CD8-positive, alpha-beta memory T cell (primary cell): Measurements from ENCODE around the gene ANO5. TPM values are rescaled to one million over a fixed set of nuclear protein-coding genes. Genes with fewer than 3 reads are reported as not detected.

Source experiments
- CTCF ChIA-PET: fragments of 350-600 bp; sonication (Branson Sonifier 250); formaldehyde crosslinking; loops from one replicate; lab custom pipeline; 2021; ENCODE audit warnings: antibody characterized with exemption; lab: Charles Lee
- POLR2A ChIA-PET: fragments of 350-600 bp; sonication (Branson Sonifier 250); formaldehyde crosslinking; loops from one replicate; lab custom pipeline; 2021; ENCODE audit warnings: antibody characterized with exemption; lab: Charles Lee
- DNase-seq, 5 donors: peaks; one replicate each; pipeline versions ENCODE4 v3.0.0 to v3.0.0-alpha.2; 2020 to 2022; ENCODE audit warnings: mixed read lengths in 1 of 5
- H3K27ac ChIP-seq: one replicate; pipeline ENCODE4 v1.7.0; 2013; ENCODE audit warnings: low read depth, mild to moderate bottlenecking, low read length, moderate library complexity
- H3K27me3 ChIP-seq: 2 replicates; pipeline ENCODE4 v1.7.0; 2013; ENCODE audit warnings: low read length, mild to moderate bottlenecking; ENCODE audit not compliant: insufficient read depth, poor library complexity, severe bottlenecking
- H3K36me3 ChIP-seq: 2 replicates; pipeline ENCODE4 v1.7.0; 2013; ENCODE audit warnings: mild to moderate bottlenecking, low read length, moderate library complexity; ENCODE audit not compliant: insufficient read depth
- H3K4me1 ChIP-seq: 2 replicates; pipeline ENCODE4 v1.7.0; 2013; ENCODE audit warnings: mild to moderate bottlenecking, low read length, moderate library complexity; ENCODE audit not compliant: insufficient read depth
- H3K4me3 ChIP-seq: 2 replicates; pipeline ENCODE4 v1.7.0; 2013; ENCODE audit warnings: mild to moderate bottlenecking, low read length
- H3K9me3 ChIP-seq: 2 replicates; pipeline ENCODE4 v1.7.0; 2013; ENCODE audit warnings: mild to moderate bottlenecking, low read length
- H3K27ac Mint-ChIP-seq, 8 donors: one replicate each; pipeline ENCODE4 v1.8.0; 2020 to 2021; ENCODE audit warnings: mixed read lengths in 8 of 8, mild to moderate bottlenecking in 6 of 8, inconsistent platforms in 3 of 8, moderate library complexity in 3 of 8
- H3K27me3 Mint-ChIP-seq, 2 donors: one replicate each; pipeline ENCODE4 v1.8.0; 2020 to 2021; ENCODE audit warnings: mixed read lengths in 2 of 2, mild to moderate bottlenecking in 1 of 2, moderate library complexity in 1 of 2
- H3K36me3 Mint-ChIP-seq, 3 donors: one replicate each; pipeline ENCODE4 v1.8.0; 2020 to 2021; ENCODE audit warnings: mixed read lengths in 3 of 3, inconsistent platforms in 1 of 3, mild to moderate bottlenecking in 1 of 3
- H3K4me1 Mint-ChIP-seq, 3 donors: one replicate each; pipeline ENCODE4 v1.8.0; 2020 to 2021; ENCODE audit warnings: mixed read lengths in 3 of 3, inconsistent platforms in 1 of 3, mild to moderate bottlenecking in 1 of 3
- H3K4me3 Mint-ChIP-seq, 7 donors: one replicate each; pipeline ENCODE4 v1.8.0; 2020 to 2021; ENCODE audit warnings: mixed read lengths in 7 of 7, mild to moderate bottlenecking in 6 of 7, moderate library complexity in 4 of 7, inconsistent platforms in 2 of 7
- H3K9me3 Mint-ChIP-seq, 5 donors: one replicate each; pipeline ENCODE4 v1.8.0; 2020 to 2022; ENCODE audit warnings: mixed read lengths in 5 of 5, mild to moderate bottlenecking in 3 of 5, moderate library complexity in 2 of 5, inconsistent platforms in 1 of 5
- polyA plus RNA-seq: library from polyadenylated mRNA; unstranded; fragments of 300-500 nt; fragmentation: Illumina TruSeq; gene quantifications from one replicate; pipeline ENCODE4 v1.2.3, GENCODE V29; 2021
- total RNA-seq, 2 experiments: library from RNA; stranded (reverse); gene quantifications; one replicate each; pipeline ENCODE4 v1.2.3, GENCODE V29; 2021

ANO5 gene
- under 1 TPM in 1 of 2 experiments, not detected in 1; 0.04 TPM for total RNA-seq
- not detected for polyA plus RNA-seq

- Mint-ChIP-seq H3K27me3 (peaks cover 8 to 26% of the 10 kb centered on the region in 2 donors), H3K4me3 (peak within 1 kb of the TSS in 3 of 7 donors; percentile 19 to 55 (median 49)), H3K36me3 (no peaks in the 10 kb centered on the region), H3K4me1 (peaks cover 0 to 6% (median 0%) of the 10 kb centered on the region in 3 donors), H3K9me3 (peaks cover 0 to 8% (median 0%) of the 10 kb centered on the region in 5 donors), H3K27ac (no peak within 1 kb of the TSS)
- Histone ChIP-seq H3K27ac (no peak within 1 kb of the TSS), H3K36me3 (no peaks in the 10 kb centered on the region), H3K4me3 (no peak within 1 kb of the TSS), H3K4me1 (no peaks in the 10 kb centered on the region), H3K9me3 (no peaks in the 10 kb centered on the region), H3K27me3 (no peaks in the 10 kb centered on the region)
- POLR2A ChIA-PET, result no interaction called here
- no peak for DNase-seq
- CTCF ChIA-PET, result no interaction called here
These were observed at the start of gene ANO5 for GRCh38 chr11:22192642-22193347. Gene ANO5 (plus strand): TSS chr11:22193085. CDS start chr11:22193493, 408 bp downstream.

GRCh38 chr11:22151649-22152197 lies 41.2 kb upstream of the ANO5 start:
- Histone ChIP-seq H3K4me3 (no peak overlapping the region), H3K27me3 (no peaks in the 10 kb centered on the region), H3K36me3 (no peaks in the 10 kb centered on the region), H3K9me3 (no peaks in the 10 kb centered on the region), H3K4me1 (no peaks in the 10 kb centered on the region), H3K27ac (no peak overlapping the region)
- Mint-ChIP-seq H3K36me3 (no peaks in the 10 kb centered on the region), H3K4me3 (no peak overlapping the region), H3K27me3 (no peaks in the 10 kb centered on the region), H3K27ac (no peak overlapping the region), H3K4me1 (no peaks in the 10 kb centered on the region), H3K9me3 (peaks cover 2 to 15% (median 4%) of the 10 kb centered on the region in 5 donors)
- POLR2A ChIA-PET, result no interaction called here
- no peak for DNase-seq
- CTCF ChIA-PET, result no interaction called here

- Histone ChIP-seq H3K36me3 (no peaks in the 10 kb centered on the region), H3K4me1 (no peaks in the 10 kb centered on the region), H3K4me3 (no peak overlapping the region), H3K9me3 (no peaks in the 10 kb centered on the region), H3K27me3 (no peaks in the 10 kb centered on the region), H3K27ac (no peak overlapping the region)
- DNase-seq, result no peak
- Mint-ChIP-seq H3K36me3 (no peaks in the 10 kb centered on the region), H3K4me3 (no peak overlapping the region), H3K4me1 (no peaks in the 10 kb centered on the region), H3K27me3 (no peaks in the 10 kb centered on the region), H3K27ac (no peak overlapping the region), H3K9me3 (peaks cover 0 to 7% (median 0%) of the 10 kb centered on the region in 5 donors)
- ChIA-PET CTCF (no interaction called here), POLR2A (no interaction called here)
These were observed 35.4 kb upstream of the ANO5 start for GRCh38 chr11:22157531-22157930.

- ChIA-PET CTCF (no interaction called here), POLR2A (no interaction called here)
- no peaks in the 10 kb centered on the region for H3K27me3 Mint-ChIP-seq
- H3K27ac Mint-ChIP-seq, result no peak overlapping the region
- Histone ChIP-seq H3K27me3 (no peaks in the 10 kb centered on the region), H3K9me3 (no peaks in the 10 kb centered on the region), H3K36me3 (no peaks in the 10 kb centered on the region), H3K27ac (no peak overlapping the region), H3K4me3 (no peak overlapping the region), H3K4me1 (no peaks in the 10 kb centered on the region)
- no peaks in the 10 kb centered on the region for H3K4me1 Mint-ChIP-seq
- no peak overlapping the region for H3K4me3 Mint-ChIP-seq
- no peak for DNase-seq
- H3K36me3 Mint-ChIP-seq, result no peaks in the 10 kb centered on the region
- peaks cover 0 to 5% (median 0%) of the 10 kb centered on the region in 5 donors for H3K9me3 Mint-ChIP-seq
These were observed 31.4 kb upstream of the ANO5 start for GRCh38 chr11:22161489-22161888.

GRCh38 chr11:22162756-22163155 lies 30.1 kb upstream of the ANO5 start:
- no peaks in the 10 kb centered on the region for H3K27me3 ChIP-seq
- DNase-seq, result no peak
- H3K9me3 ChIP-seq, result no peaks in the 10 kb centered on the region
- no peaks in the 10 kb centered on the region for H3K4me1 Mint-ChIP-seq
- no peak overlapping the region for H3K27ac Mint-ChIP-seq
- H3K27ac ChIP-seq, result no peak overlapping the region
- H3K4me1 ChIP-seq, result no peaks in the 10 kb centered on the region
- no peak overlapping the region for H3K4me3 ChIP-seq
- no peak overlapping the region for H3K4me3 Mint-ChIP-seq
- no peaks in the 10 kb centered on the region for H3K36me3 Mint-ChIP-seq
- peaks cover 0 to 5% (median 0%) of the 10 kb centered on the region in 5 donors for H3K9me3 Mint-ChIP-seq
- no peaks in the 10 kb centered on the region for H3K27me3 Mint-ChIP-seq
- H3K36me3 ChIP-seq, result no peaks in the 10 kb centered on the region
- CTCF ChIA-PET, result no interaction called here
- POLR2A ChIA-PET, result no interaction called here

- Histone ChIP-seq H3K36me3 (no peaks in the 10 kb centered on the region), H3K4me1 (no peaks in the 10 kb centered on the region), H3K4me3 (no peak overlapping the region), H3K9me3 (no peaks in the 10 kb centered on the region), H3K27me3 (no peaks in the 10 kb centered on the region), H3K27ac (no peak overlapping the region)
- no peaks in the 10 kb centered on the region for H3K4me1 Mint-ChIP-seq
- POLR2A ChIA-PET, result no interaction called here
- no peak overlapping the region for H3K4me3 Mint-ChIP-seq
- CTCF ChIA-PET, result no interaction called here
- peaks cover 0 to 5% (median 0%) of the 10 kb centered on the region in 5 donors for H3K9me3 Mint-ChIP-seq
- H3K27me3 Mint-ChIP-seq, result no peaks in the 10 kb centered on the region
- no peak overlapping the region for H3K27ac Mint-ChIP-seq
- DNase-seq, result no peak
- no peaks in the 10 kb centered on the region for H3K36me3 Mint-ChIP-seq
These were observed 29.5 kb upstream of the ANO5 start for GRCh38 chr11:22163394-22163797.

GRCh38 chr11:22165087-22165486 lies 27.8 kb upstream of the ANO5 start:
- Histone ChIP-seq H3K9me3 (no peaks in the 10 kb centered on the region), H3K4me3 (no peak overlapping the region), H3K27ac (no peak overlapping the region), H3K4me1 (no peaks in the 10 kb centered on the region), H3K27me3 (no peaks in the 10 kb centered on the region), H3K36me3 (no peaks in the 10 kb centered on the region)
- no peaks in the 10 kb centered on the region for H3K27me3 Mint-ChIP-seq
- no peak overlapping the region for H3K27ac Mint-ChIP-seq
- H3K4me1 Mint-ChIP-seq, result no peaks in the 10 kb centered on the region
- H3K36me3 Mint-ChIP-seq, result no peaks in the 10 kb centered on the region
- peaks cover 0 to 5% (median 0%) of the 10 kb centered on the region in 5 donors for H3K9me3 Mint-ChIP-seq
- H3K4me3 Mint-ChIP-seq, result no peak overlapping the region
- DNase-seq, result no peak
- CTCF ChIA-PET, result no interaction called here
- POLR2A ChIA-PET, result no interaction called here

GRCh38 chr11:22165759-22166513 lies 26.9 kb upstream of the ANO5 start:
- ChIA-PET CTCF (no interaction called here), POLR2A (no interaction called here)
- H3K36me3 Mint-ChIP-seq, result no peaks in the 10 kb centered on the region
- H3K27me3 Mint-ChIP-seq, result no peaks in the 10 kb centered on the region
- Histone ChIP-seq H3K4me1 (no peaks in the 10 kb centered on the region), H3K27ac (no peak overlapping the region), H3K9me3 (no peaks in the 10 kb centered on the region), H3K27me3 (no peaks in the 10 kb centered on the region), H3K4me3 (no peak overlapping the region), H3K36me3 (no peaks in the 10 kb centered on the region)
- no peak overlapping the region for H3K4me3 Mint-ChIP-seq
- no peak for DNase-seq
- H3K27ac Mint-ChIP-seq, result no peak overlapping the region
- peaks cover 0 to 3% (median 0%) of the 10 kb centered on the region in 5 donors for H3K9me3 Mint-ChIP-seq
- no peaks in the 10 kb centered on the region for H3K4me1 Mint-ChIP-seq
